RPMI8226 (cell line): ENCODE data around the gene CETP.
"Not testable (repeated sequence)": the region's sequence is repeated elsewhere in the genome, so short reads cannot be mapped to it uniquely, and the experiment has no call there.

Source experiments
- DNase-seq: peaks from one replicate; pipeline ENCODE4 v3.0.0-alpha.2; 2015

CETP gene

GRCh38 chr16:56999409-57000270 lies 37.9 kb downstream of the CETP start:
- DNase-seq, result no peak

- no peak for DNase-seq
Observed at GRCh38 chr16:57000271-57001025, 38.7 kb downstream of the CETP start.

GRCh38 chr16:57001026-57001679 lies 39.4 kb downstream of the CETP start:
- no peak for DNase-seq

- DNase-seq, result no peak
Observed at GRCh38 chr16:57003439-57004386, 42.0 kb downstream of the CETP start.

GRCh38 chr16:57004387-57005250 lies 42.9 kb downstream of the CETP start:
- DNase-seq, result no peak

GRCh38 chr16:57005597-57005996 lies 43.8 kb downstream of the CETP start:
- not testable (repeated sequence) for DNase-seq

- DNase-seq, result no peak
Observed at GRCh38 chr16:57007050-57007449, 45.3 kb downstream of the CETP start.

- DNase-seq, result no peak
Observed at GRCh38 chr16:57007530-57007929, 45.8 kb downstream of the CETP start.

- no peak for DNase-seq
Observed at GRCh38 chr16:57008440-57008839, 46.7 kb downstream of the CETP start.

GRCh38 chr16:57009643-57010170 lies 48.0 kb downstream of the CETP start:
- no peak for DNase-seq

- no peak for DNase-seq
Observed at GRCh38 chr16:57012353-57012752, 50.6 kb downstream of the CETP start.

GRCh38 chr16:57013229-57013628 lies 51.5 kb downstream of the CETP start:
- no peak for DNase-seq

GRCh38 chr16:57013902-57014301 lies 52.2 kb downstream of the CETP start:
- no peak for DNase-seq

GRCh38 chr16:57016301-57016700 lies 54.6 kb downstream of the CETP start:
- no peak for DNase-seq

- no peak for DNase-seq
Observed at GRCh38 chr16:57016831-57017230, 55.1 kb downstream of the CETP start.

- no peak for DNase-seq
Observed at GRCh38 chr16:57017251-57017650, 55.5 kb downstream of the CETP start.

GRCh38 chr16:57019746-57020145 lies 58.0 kb downstream of the CETP start:
- no peak for DNase-seq

GRCh38 chr16:57020651-57021050 lies 58.9 kb downstream of the CETP start:
- DNase-seq, result no peak

GRCh38 chr16:57021757-57022156 lies 60.0 kb downstream of the CETP start:
- DNase-seq, result no peak

GRCh38 chr16:57022445-57022844 lies 60.7 kb downstream of the CETP start:
- DNase-seq, result no peak
